Activated CD8-positive, alpha-beta memory T cell treated with anti-CD3 and anti-CD28 coated beads for 36 hours (primary cell): ENCODE data around the gene SNRPD3. TPM values are rescaled to one million over a fixed set of nuclear protein-coding genes. Genes with fewer than 3 reads are reported as not detected.
"Not testable (repeated sequence)": the region's sequence is repeated elsewhere in the genome, so short reads cannot be mapped to it uniquely, and the experiment has no call there.

Source experiments
- CTCF ChIA-PET: fragments of 350-600 bp; sonication (Branson Sonifier 250); formaldehyde crosslinking; loops from one replicate; lab custom pipeline; 2021; ENCODE audit warnings: antibody characterized with exemption; lab: Charles Lee
- POLR2A ChIA-PET: fragments of 350-600 bp; sonication (Branson Sonifier 250); formaldehyde crosslinking; loops from one replicate; lab custom pipeline; 2021; ENCODE audit warnings: antibody characterized with exemption; lab: Charles Lee
- total RNA-seq, 2 experiments: library from RNA; stranded (reverse); gene quantifications; one replicate each; pipeline ENCODE4 v1.2.3, GENCODE V29; 2021

The SNRPD3 gene
- total RNA-seq, 2 experiments from 2014 or later = 204 to 208 TPM

- ChIA-PET CTCF (no interaction called here), POLR2A (no interaction called here)
Measured at GRCh38 chr22:24585461-24585860, 29.7 kb downstream of the SNRPD3 start.

GRCh38 chr22:24585927-24586546 is 30.2 kb downstream of the SNRPD3 start:
- CTCF ChIA-PET = no interaction called here
- POLR2A ChIA-PET = no interaction called here

- CTCF ChIA-PET = no interaction called here
- POLR2A ChIA-PET = interaction anchor here (0.5 kb wide), 1 partner anchor 17 kb away, joined by 3 read pairs; no protein-coding TSS in a partner anchor
Measured at GRCh38 chr22:24587251-24587650, 31.5 kb downstream of the SNRPD3 start.

- ChIA-PET CTCF (no interaction called here), POLR2A (no interaction called here)
Measured at GRCh38 chr22:24587948-24588347, 32.1 kb downstream of the SNRPD3 start.

- POLR2A ChIA-PET = no interaction called here
- CTCF ChIA-PET = no interaction called here
Measured at GRCh38 chr22:24588381-24588756, 32.6 kb downstream of the SNRPD3 start.

- POLR2A ChIA-PET = no interaction called here
- CTCF ChIA-PET = no interaction called here
Measured at GRCh38 chr22:24588757-24589481, 33.1 kb downstream of the SNRPD3 start.

- CTCF ChIA-PET = no interaction called here
Measured at GRCh38 chr22:24589518-24590030, 33.8 kb downstream of the SNRPD3 start.

GRCh38 chr22:24590596-24591173 is 34.9 kb downstream of the SNRPD3 start:
- POLR2A ChIA-PET = no interaction called here
- CTCF ChIA-PET = no interaction called here

More at GRCh38 chr22:24589518-24590030, 33.8 kb downstream of the SNRPD3 start:
- POLR2A ChIA-PET = no interaction called here

- CTCF ChIA-PET = no interaction called here
- POLR2A ChIA-PET = no interaction called here
Measured at GRCh38 chr22:24591286-24591830, 35.6 kb downstream of the SNRPD3 start.

- POLR2A ChIA-PET = no interaction called here
- CTCF ChIA-PET = no interaction called here
Measured at GRCh38 chr22:24592058-24592850, 36.5 kb downstream of the SNRPD3 start.

GRCh38 chr22:24592851-24593558 is 37.2 kb downstream of the SNRPD3 start, which contains the start of gene LRRC75B:
Gene LRRC75B, minus strand, starts transcription at chr22:24593073. Its CDS starts 34 bp downstream, at chr22:24593039.
- CTCF ChIA-PET = no interaction called here

GRCh38 chr22:24593559-24593835 is 37.7 kb downstream of the SNRPD3 start:
- CTCF ChIA-PET, POLR2A ChIA-PET: not testable (repeated sequence)

More at GRCh38 chr22:24592851-24593558, 37.2 kb downstream of the SNRPD3 start, which contains the start of gene LRRC75B:
- POLR2A ChIA-PET = no interaction called here

GRCh38 chr22:24593836-24594568 is 38.2 kb downstream of the SNRPD3 start:
- ChIA-PET CTCF (no interaction called here), POLR2A (no interaction called here)

- CTCF ChIA-PET = no interaction called here
- POLR2A ChIA-PET = no interaction called here
Measured at GRCh38 chr22:24594569-24595120, 38.8 kb downstream of the SNRPD3 start.

- CTCF ChIA-PET = no interaction called here
- POLR2A ChIA-PET = no interaction called here
Measured at GRCh38 chr22:24595228-24595627, 39.4 kb downstream of the SNRPD3 start.

GRCh38 chr22:24595863-24596262 is 40.1 kb downstream of the SNRPD3 start:
- ChIA-PET CTCF (no interaction called here), POLR2A (interaction anchor here (0.6 kb wide), 1 partner anchor 35 kb away, joined by 3 read pairs; no protein-coding TSS in a partner anchor)

GRCh38 chr22:24597076-24597475 is 41.3 kb downstream of the SNRPD3 start:
- POLR2A ChIA-PET = not testable (repeated sequence)
- CTCF ChIA-PET = interaction anchor here (1.0 to 1.5 kb wide), 2 partner anchors 32 to 175 kb away, joined by 3 to 5 read pairs; no protein-coding TSS in a partner anchor

- CTCF ChIA-PET = no interaction called here
Measured at GRCh38 chr22:24599514-24599913, 43.7 kb downstream of the SNRPD3 start.

More at GRCh38 chr22:24599514-24599913, 43.7 kb downstream of the SNRPD3 start:
- POLR2A ChIA-PET = no interaction called here
